ENCODE data around the gene RPL10. TPM values are rescaled to one million over a fixed set of nuclear protein-coding genes. Genes with fewer than 3 reads are reported as not detected.
A peak's percentile ranks its signal among the peaks of the same experiment; 100 is the strongest.
"Not testable (repeated sequence)": the region's sequence is repeated elsewhere in the genome, so short reads cannot be mapped to it uniquely, and the experiment has no call there.

Gene RPL10
- total and polyA plus RNA-seq, 5 experiments from 2014 or later = 4,733 to 7,081 (median 5,585) TPM

GRCh38 chrX:154398668-154399526 is 720 bp downstream of the RPL10 start:
- peak; percentile 69 to 91 (median 80) for DNase-seq
- peaks cover 10 to 32% (median 22%) of the 10 kb centered on the region in 4 donors for H3K4me1 Mint-ChIP-seq
- peak; percentile 46 to 54 for ATAC-seq
- H3K36me3 Mint-ChIP-seq = peaks cover 13 to 26% (median 16%) of the 10 kb centered on the region in 3 donors
- H3K27ac Mint-ChIP-seq = peak overlapping the region; percentile 97 to 100 (median 99)
- POLR2A ChIA-PET = interaction anchor here (0.6 to 6.0 kb wide), 36 partner anchors 12 to 429 kb away, joined by 3 to 102 read pairs (median 6); partner anchors contain the start of genes ATP6AP1, DNASE1L1, EMD and FAM3A
- peak overlapping the region; percentile 94 to 100 (median 96) for H3K4me3 Mint-ChIP-seq
- no peaks in the 10 kb centered on the region for H3K27me3 Mint-ChIP-seq
- no peaks in the 10 kb centered on the region for H3K9me3 Mint-ChIP-seq

- Mint-ChIP-seq H3K36me3 (peaks cover 13 to 28% (median 16%) of the 10 kb centered on the region in 3 donors), H3K4me3 (peak overlapping the region; percentile 94 to 100 (median 96)), H3K27me3 (no peaks in the 10 kb centered on the region), H3K4me1 (peaks cover 10 to 32% (median 22%) of the 10 kb centered on the region in 4 donors), H3K9me3 (no peaks in the 10 kb centered on the region), H3K27ac (peak overlapping the region; percentile 97 to 100 (median 99))
- no peak for ATAC-seq
- POLR2A ChIA-PET = interaction anchor here (0.8 to 6.0 kb wide), 13 partner anchors 11 to 143 kb away, joined by 3 to 102 read pairs (median 15); partner anchors contain the start of genes ATP6AP1, DNASE1L1, FAM3A and FLNA
- DNase-seq = peak in 5 of 10 donors; percentile 24 to 40 (median 34)
Observed at GRCh38 chrX:154399527-154400368, 1.6 kb downstream of the RPL10 start.

GRCh38 chrX:154400369-154400817 is 2.2 kb downstream of the RPL10 start:
- H3K9me3 Mint-ChIP-seq, H3K27me3 Mint-ChIP-seq, ATAC-seq, DNase-seq: not testable (repeated sequence)
- Mint-ChIP-seq H3K4me3 (peak overlapping the region in 9 of 10 donors; percentile 14 to 100 (median 96)), H3K36me3 (peaks cover 13 to 28% (median 16%) of the 10 kb centered on the region in 3 donors), H3K27ac (peak overlapping the region in 8 of 10 donors; percentile 51 to 100 (median 98)), H3K4me1 (peaks cover 10 to 32% (median 22%) of the 10 kb centered on the region in 4 donors)
- POLR2A ChIA-PET = interaction anchor here (2.0 to 6.0 kb wide), 8 partner anchors 11 to 134 kb away, joined by 8 to 102 read pairs (median 36); partner anchors contain the start of genes ATP6AP1, DNASE1L1, FAM3A and LAGE3

GRCh38 chrX:154401045-154401799 is 3.0 kb downstream of the RPL10 start:
- peak overlapping the region in 9 of 10 donors; percentile 31 to 100 (median 60) for H3K27ac Mint-ChIP-seq
- H3K27me3 Mint-ChIP-seq = no peaks in the 10 kb centered on the region
- peaks cover 10 to 32% (median 22%) of the 10 kb centered on the region in 4 donors for H3K4me1 Mint-ChIP-seq
- ATAC-seq = no peak
- POLR2A ChIA-PET = interaction anchor here (4.0 to 6.0 kb wide), 6 partner anchors 10 to 133 kb away, joined by 15 to 102 read pairs (median 38); partner anchors contain the start of genes ATP6AP1, DNASE1L1, FAM3A and LAGE3
- no peaks in the 10 kb centered on the region for H3K9me3 Mint-ChIP-seq
- H3K36me3 Mint-ChIP-seq = peaks cover 13 to 28% (median 16%) of the 10 kb centered on the region in 3 donors
- peak overlapping the region in 5 of 10 donors; percentile 12 to 63 (median 45) for H3K4me3 Mint-ChIP-seq
- DNase-seq = no peak

- DNase-seq = no peak
- no peak overlapping the region for H3K4me3 Mint-ChIP-seq
- ATAC-seq = no peak
- H3K9me3 Mint-ChIP-seq = no peaks in the 10 kb centered on the region
- POLR2A ChIA-PET = interaction anchor here (0.7 to 6.0 kb wide), 4 partner anchors 9 to 114 kb away, joined by 3 to 102 read pairs (median 70); partner anchors contain the start of genes DNASE1L1, FAM3A, SLC10A3 and TAFAZZIN
- no peaks in the 10 kb centered on the region for H3K27me3 Mint-ChIP-seq
- peaks cover 10 to 30% (median 20%) of the 10 kb centered on the region in 4 donors for H3K4me1 Mint-ChIP-seq
- H3K27ac Mint-ChIP-seq = peak overlapping the region in 6 of 10 donors; percentile 1 to 84 (median 56)
- H3K36me3 Mint-ChIP-seq = peaks cover 13 to 28% (median 16%) of the 10 kb centered on the region in 3 donors
Observed at GRCh38 chrX:154401918-154402621, 3.9 kb downstream of the RPL10 start.

- POLR2A ChIA-PET = interaction anchor here (0.7 to 6.0 kb wide), 2 partner anchors 8 to 21 kb away, joined by 3 to 101 read pairs; partner anchors contain the start of genes DNASE1L1 and TAFAZZIN
- no peak overlapping the region for H3K27ac Mint-ChIP-seq
- no peak overlapping the region for H3K4me3 Mint-ChIP-seq
- no peaks in the 10 kb centered on the region for H3K27me3 Mint-ChIP-seq
- H3K9me3 Mint-ChIP-seq = no peaks in the 10 kb centered on the region
- DNase-seq = no peak
- H3K4me1 Mint-ChIP-seq = peaks cover 10 to 29% (median 20%) of the 10 kb centered on the region in 4 donors
- no peak for ATAC-seq
- peaks cover 13 to 28% (median 16%) of the 10 kb centered on the region in 3 donors for H3K36me3 Mint-ChIP-seq
Observed at GRCh38 chrX:154402622-154403127, 4.5 kb downstream of the RPL10 start.

- POLR2A ChIA-PET = no interaction called here
- peak overlapping the region in 2 of 10 donors; percentile 19 to 24 for H3K27ac Mint-ChIP-seq
- no peak overlapping the region for H3K4me3 Mint-ChIP-seq
- ATAC-seq = no peak
- DNase-seq = no peak
- H3K9me3 Mint-ChIP-seq = no peaks in the 10 kb centered on the region
- peaks cover 13 to 28% (median 16%) of the 10 kb centered on the region in 3 donors for H3K36me3 Mint-ChIP-seq
- H3K4me1 Mint-ChIP-seq = peaks cover 7 to 28% (median 19%) of the 10 kb centered on the region in 4 donors
- no peaks in the 10 kb centered on the region for H3K27me3 Mint-ChIP-seq
Observed at GRCh38 chrX:154403192-154403591, 5.0 kb downstream of the RPL10 start.

GRCh38 chrX:154403858-154404257 is 5.7 kb downstream of the RPL10 start:
- Mint-ChIP-seq H3K4me3 (no peak overlapping the region), H3K9me3 (no peaks in the 10 kb centered on the region), H3K36me3 (peaks cover 9 to 26% (median 10%) of the 10 kb centered on the region in 3 donors), H3K27me3 (no peaks in the 10 kb centered on the region), H3K27ac (peak overlapping the region in 1 of 10 donors; percentile 63), H3K4me1 (peaks cover 7 to 31% (median 20%) of the 10 kb centered on the region in 4 donors)
- POLR2A ChIA-PET = no interaction called here
- ATAC-seq = no peak
- no peak for DNase-seq

- Mint-ChIP-seq H3K27ac (no peak overlapping the region), H3K4me1 (peaks cover 7 to 27% (median 12%) of the 10 kb centered on the region in 4 donors), H3K36me3 (peaks cover 1 to 18% (median 2%) of the 10 kb centered on the region in 3 donors), H3K27me3 (no peaks in the 10 kb centered on the region), H3K4me3 (no peak overlapping the region), H3K9me3 (no peaks in the 10 kb centered on the region)
- no peak for DNase-seq
- ATAC-seq = no peak
- POLR2A ChIA-PET = no interaction called here
Observed at GRCh38 chrX:154404625-154405192, 6.5 kb downstream of the RPL10 start.

GRCh38 chrX:154408659-154409221 is 10.6 kb downstream of the RPL10 start:
- peaks cover 0 to 5% (median 0%) of the 10 kb centered on the region in 3 donors for H3K36me3 Mint-ChIP-seq
- peaks cover 12 to 22% (median 16%) of the 10 kb centered on the region in 4 donors for H3K4me1 Mint-ChIP-seq
- peaks cover 0 to 2% (median 0%) of the 10 kb centered on the region in 9 donors for H3K9me3 Mint-ChIP-seq
- H3K27ac Mint-ChIP-seq = peak overlapping the region in 6 of 10 donors; percentile 37 to 95 (median 69)
- DNase-seq (no peak), ATAC-seq (no peak)
- H3K27me3 Mint-ChIP-seq = no peaks in the 10 kb centered on the region
- POLR2A ChIA-PET = interaction anchor here (5.7 kb wide), 1 partner anchor 9 kb away, joined by 101 read pairs; the partner anchor contains the start of gene RPL10
- H3K4me3 Mint-ChIP-seq = peak overlapping the region in 7 of 10 donors; percentile 20 to 81 (median 74)
